Heart left ventricle (tissue), 13 donors: ENCODE measurements around the gene TAOK3.

ENCODE experiments used
- POLR2A ChIP-seq, 2 donors: fragments of 450-650 bp; IDR thresholded peaks; one replicate each; pipeline ENCODE4 v1.6.1; 2017; ENCODE audit warnings: antibody characterized with exemption in 2 of 2, mild to moderate bottlenecking in 2 of 2, moderate library complexity in 2 of 2
- TF ChIP-seq, protein P1 (sequence below), 12 donors: fragments of 200-600 bp; sonication (generic) in 4 of 12; IDR thresholded peaks; one replicate each; pipeline versions ENCODE4 v1.5.0 to v1.8.0; 2018 to 2022; ENCODE audit warnings: antibody characterized with exemption in 12 of 12, mild to moderate bottlenecking in 5 of 12
- donor health status: ischemic (EF 13 %, LVEDD 7.1; RV severe dilation, severe dysfunction).
- donor health status: DM: no; HTN: yes; CAD: no.
- donor health status: DM: no; HTN: no; CAD: no.
- donor health status: ischemic (EF 25% LVEDD 6.9; RV normal size, moderate dysfunction).
- donor health status: ischemic (EF 25% LVEDD 5.7; RV mildly dilated, moderate dysfunction).
- donor health status: ischemic (EF 35%, LVEDD 5.7; RV mildly dilated, moderate dysfunction).
- donor health status: nonischemic (EF 11% LVEDD 7.7; RV severe dilation, severe dysfunction).
- donor health status: DM: yes; HTN: yes; CAD: no.
- donor health status: PGD.
- donor health status: ischemic (EF 29% LVEDD 5.4; RV normal size, mild dysfunction).
- donor health status: nonischemic (EF 23%, LVEDD 6.1; RV moderate dilation, normal function).

DNA sequence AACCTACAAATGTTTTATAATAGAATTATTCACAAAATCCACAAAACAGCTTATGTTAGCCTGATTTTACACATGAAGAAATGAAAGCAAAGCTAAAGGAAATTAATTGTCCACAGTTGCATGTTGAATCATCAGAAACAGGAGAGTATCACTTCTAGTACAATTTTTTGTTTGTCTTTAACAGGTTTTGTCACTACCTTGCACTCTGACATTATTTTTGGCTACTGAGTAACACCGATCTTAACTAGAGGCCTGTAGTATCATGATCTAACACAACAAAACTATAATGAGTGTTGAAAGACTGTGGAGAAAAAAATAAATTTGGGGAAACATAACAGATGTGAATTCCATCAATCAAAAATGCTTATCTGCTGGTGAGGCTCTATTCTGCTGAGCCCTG is 60.1 kb downstream of the TAOK3 start:
- TF ChIP-seq, protein P1, sequence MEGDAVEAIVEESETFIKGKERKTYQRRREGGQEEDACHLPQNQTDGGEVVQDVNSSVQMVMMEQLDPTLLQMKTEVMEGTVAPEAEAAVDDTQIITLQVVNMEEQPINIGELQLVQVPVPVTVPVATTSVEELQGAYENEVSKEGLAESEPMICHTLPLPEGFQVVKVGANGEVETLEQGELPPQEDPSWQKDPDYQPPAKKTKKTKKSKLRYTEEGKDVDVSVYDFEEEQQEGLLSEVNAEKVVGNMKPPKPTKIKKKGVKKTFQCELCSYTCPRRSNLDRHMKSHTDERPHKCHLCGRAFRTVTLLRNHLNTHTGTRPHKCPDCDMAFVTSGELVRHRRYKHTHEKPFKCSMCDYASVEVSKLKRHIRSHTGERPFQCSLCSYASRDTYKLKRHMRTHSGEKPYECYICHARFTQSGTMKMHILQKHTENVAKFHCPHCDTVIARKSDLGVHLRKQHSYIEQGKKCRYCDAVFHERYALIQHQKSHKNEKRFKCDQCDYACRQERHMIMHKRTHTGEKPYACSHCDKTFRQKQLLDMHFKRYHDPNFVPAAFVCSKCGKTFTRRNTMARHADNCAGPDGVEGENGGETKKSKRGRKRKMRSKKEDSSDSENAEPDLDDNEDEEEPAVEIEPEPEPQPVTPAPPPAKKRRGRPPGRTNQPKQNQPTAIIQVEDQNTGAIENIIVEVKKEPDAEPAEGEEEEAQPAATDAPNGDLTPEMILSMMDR (IDR thresholded peaks at IDR 0.05), result no peak
- TF ChIP-seq POLR2A (IDR thresholded peaks at IDR 0.05), result no peak
